ENCODE results near the gene TBXAS1. TPM values are rescaled to one million over a fixed set of nuclear protein-coding genes. Genes with fewer than 3 reads are reported as not detected.

The TBXAS1 gene
- total RNA-seq, 1 experiment from 2014 or later: 2.3 TPM

DNA sequence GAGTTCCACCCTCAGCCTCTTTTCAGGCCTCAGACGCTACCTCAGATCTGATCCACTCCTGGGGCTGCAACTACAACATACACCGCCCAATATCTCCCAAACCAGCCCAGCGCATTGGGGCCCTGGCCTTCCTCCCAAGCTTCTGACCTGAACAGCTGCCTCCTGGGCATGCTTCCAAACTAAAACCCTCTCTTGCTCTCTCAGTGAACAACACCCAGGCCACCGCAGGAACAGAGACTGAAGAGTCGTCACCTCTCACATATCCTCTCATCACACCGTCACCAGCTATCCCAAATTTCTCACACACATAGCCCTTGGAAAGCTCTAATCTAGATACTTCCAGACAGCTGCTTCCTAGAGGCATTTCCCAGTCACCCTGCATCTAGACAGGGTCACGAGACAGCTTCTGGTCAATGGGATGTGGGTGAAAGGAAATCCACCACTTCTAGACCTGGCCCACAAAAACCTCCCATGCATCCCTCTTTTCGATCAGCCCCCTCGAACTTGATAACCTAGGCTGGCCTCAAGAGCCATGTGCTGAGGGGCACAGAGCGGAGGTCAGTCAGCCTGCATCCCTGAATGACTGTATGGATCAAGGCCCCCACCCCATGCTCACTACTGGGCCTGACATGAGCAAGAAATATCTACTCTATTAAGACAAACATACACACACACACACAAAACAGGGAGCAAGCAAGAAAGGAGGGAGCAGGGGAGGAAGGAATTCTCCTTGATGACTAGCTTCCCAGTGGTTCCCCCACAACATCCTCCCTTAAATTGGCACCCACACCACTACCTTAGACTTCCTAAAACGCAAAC, 231.9 kb downstream of the TBXAS1 start:
- Mint-ChIP-seq H3K4me1 (peaks cover 10% of the 10 kb centered on the region; the same call in 1 of the 2 replicates), H3K36me3 (no peaks in the 10 kb centered on the region; the same call in 1 of the 2 replicates), H3K27ac (no peak overlapping the region), H3K9me3 (peaks cover 5% of the 10 kb centered on the region), H3K4me3 (peak overlapping the region; percentile 71), H3K27me3 (ENCODE audit: low read depth) (peaks cover 39% of the 10 kb centered on the region)
- CTCF ChIA-PET: no interaction called here
- ATAC-seq (no peak), DNase-seq (ENCODE audit: low spot score) (no peak)
- POLR2A ChIA-PET: no interaction called here
- TF ChIP-seq MYBL2 (CRISPR knock-in tag; IDR thresholded peaks at IDR 0.05): no peak
- TF ChIP-seq, protein P1, sequence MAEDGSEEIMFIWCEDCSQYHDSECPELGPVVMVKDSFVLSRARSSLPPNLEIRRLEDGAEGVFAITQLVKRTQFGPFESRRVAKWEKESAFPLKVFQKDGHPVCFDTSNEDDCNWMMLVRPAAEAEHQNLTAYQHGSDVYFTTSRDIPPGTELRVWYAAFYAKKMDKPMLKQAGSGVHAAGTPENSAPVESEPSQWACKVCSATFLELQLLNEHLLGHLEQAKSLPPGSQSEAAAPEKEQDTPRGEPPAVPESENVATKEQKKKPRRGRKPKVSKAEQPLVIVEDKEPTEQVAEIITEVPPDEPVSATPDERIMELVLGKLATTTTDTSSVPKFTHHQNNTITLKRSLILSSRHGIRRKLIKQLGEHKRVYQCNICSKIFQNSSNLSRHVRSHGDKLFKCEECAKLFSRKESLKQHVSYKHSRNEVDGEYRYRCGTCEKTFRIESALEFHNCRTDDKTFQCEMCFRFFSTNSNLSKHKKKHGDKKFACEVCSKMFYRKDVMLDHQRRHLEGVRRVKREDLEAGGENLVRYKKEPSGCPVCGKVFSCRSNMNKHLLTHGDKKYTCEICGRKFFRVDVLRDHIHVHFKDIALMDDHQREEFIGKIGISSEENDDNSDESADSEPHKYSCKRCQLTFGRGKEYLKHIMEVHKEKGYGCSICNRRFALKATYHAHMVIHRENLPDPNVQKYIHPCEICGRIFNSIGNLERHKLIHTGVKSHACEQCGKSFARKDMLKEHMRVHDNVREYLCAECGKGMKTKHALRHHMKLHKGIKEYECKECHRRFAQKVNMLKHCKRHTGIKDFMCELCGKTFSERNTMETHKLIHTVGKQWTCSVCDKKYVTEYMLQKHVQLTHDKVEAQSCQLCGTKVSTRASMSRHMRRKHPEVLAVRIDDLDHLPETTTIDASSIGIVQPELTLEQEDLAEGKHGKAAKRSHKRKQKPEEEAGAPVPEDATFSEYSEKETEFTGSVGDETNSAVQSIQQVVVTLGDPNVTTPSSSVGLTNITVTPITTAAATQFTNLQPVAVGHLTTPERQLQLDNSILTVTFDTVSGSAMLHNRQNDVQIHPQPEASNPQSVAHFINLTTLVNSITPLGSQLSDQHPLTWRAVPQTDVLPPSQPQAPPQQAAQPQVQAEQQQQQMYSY (CRISPR knock-in tag; IDR thresholded peaks at IDR 0.05): no peak
- TF ChIP-seq, protein P2, sequence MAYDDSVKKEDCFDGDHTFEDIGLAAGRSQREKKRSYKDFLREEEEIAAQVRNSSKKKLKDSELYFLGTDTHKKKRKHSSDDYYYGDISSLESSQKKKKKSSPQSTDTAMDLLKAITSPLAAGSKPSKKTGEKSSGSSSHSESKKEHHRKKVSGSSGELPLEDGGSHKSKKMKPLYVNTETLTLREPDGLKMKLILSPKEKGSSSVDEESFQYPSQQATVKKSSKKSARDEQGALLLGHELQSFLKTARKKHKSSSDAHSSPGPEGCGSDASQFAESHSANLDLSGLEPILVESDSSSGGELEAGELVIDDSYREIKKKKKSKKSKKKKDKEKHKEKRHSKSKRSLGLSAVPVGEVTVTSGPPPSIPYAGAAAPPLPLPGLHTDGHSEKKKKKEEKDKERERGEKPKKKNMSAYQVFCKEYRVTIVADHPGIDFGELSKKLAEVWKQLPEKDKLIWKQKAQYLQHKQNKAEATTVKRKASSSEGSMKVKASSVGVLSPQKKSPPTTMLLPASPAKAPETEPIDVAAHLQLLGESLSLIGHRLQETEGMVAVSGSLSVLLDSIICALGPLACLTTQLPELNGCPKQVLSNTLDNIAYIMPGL (CRISPR knock-in tag; IDR thresholded peaks at IDR 0.05): no peak
- TF ChIP-seq, protein P3, sequence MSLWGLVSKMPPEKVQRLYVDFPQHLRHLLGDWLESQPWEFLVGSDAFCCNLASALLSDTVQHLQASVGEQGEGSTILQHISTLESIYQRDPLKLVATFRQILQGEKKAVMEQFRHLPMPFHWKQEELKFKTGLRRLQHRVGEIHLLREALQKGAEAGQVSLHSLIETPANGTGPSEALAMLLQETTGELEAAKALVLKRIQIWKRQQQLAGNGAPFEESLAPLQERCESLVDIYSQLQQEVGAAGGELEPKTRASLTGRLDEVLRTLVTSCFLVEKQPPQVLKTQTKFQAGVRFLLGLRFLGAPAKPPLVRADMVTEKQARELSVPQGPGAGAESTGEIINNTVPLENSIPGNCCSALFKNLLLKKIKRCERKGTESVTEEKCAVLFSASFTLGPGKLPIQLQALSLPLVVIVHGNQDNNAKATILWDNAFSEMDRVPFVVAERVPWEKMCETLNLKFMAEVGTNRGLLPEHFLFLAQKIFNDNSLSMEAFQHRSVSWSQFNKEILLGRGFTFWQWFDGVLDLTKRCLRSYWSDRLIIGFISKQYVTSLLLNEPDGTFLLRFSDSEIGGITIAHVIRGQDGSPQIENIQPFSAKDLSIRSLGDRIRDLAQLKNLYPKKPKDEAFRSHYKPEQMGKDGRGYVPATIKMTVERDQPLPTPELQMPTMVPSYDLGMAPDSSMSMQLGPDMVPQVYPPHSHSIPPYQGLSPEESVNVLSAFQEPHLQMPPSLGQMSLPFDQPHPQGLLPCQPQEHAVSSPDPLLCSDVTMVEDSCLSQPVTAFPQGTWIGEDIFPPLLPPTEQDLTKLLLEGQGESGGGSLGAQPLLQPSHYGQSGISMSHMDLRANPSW (CRISPR knock-in tag; conservative IDR thresholded peaks at IDR 0.05; ENCODE audit: low read depth): no peak
- TF ChIP-seq, protein P4, sequence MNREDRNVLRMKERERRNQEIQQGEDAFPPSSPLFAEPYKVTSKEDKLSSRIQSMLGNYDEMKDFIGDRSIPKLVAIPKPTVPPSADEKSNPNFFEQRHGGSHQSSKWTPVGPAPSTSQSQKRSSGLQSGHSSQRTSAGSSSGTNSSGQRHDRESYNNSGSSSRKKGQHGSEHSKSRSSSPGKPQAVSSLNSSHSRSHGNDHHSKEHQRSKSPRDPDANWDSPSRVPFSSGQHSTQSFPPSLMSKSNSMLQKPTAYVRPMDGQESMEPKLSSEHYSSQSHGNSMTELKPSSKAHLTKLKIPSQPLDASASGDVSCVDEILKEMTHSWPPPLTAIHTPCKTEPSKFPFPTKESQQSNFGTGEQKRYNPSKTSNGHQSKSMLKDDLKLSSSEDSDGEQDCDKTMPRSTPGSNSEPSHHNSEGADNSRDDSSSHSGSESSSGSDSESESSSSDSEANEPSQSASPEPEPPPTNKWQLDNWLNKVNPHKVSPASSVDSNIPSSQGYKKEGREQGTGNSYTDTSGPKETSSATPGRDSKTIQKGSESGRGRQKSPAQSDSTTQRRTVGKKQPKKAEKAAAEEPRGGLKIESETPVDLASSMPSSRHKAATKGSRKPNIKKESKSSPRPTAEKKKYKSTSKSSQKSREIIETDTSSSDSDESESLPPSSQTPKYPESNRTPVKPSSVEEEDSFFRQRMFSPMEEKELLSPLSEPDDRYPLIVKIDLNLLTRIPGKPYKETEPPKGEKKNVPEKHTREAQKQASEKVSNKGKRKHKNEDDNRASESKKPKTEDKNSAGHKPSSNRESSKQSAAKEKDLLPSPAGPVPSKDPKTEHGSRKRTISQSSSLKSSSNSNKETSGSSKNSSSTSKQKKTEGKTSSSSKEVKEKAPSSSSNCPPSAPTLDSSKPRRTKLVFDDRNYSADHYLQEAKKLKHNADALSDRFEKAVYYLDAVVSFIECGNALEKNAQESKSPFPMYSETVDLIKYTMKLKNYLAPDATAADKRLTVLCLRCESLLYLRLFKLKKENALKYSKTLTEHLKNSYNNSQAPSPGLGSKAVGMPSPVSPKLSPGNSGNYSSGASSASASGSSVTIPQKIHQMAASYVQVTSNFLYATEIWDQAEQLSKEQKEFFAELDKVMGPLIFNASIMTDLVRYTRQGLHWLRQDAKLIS (CRISPR knock-in tag; IDR thresholded peaks at IDR 0.05; ENCODE audit: borderline replicate concordance): no peak
- no peak for TF ChIP-seq SOX15 (CRISPR knock-in tag; IDR thresholded peaks at IDR 0.05)
- no peak for TF ChIP-seq ZNF423 (CRISPR knock-in tag; IDR thresholded peaks at IDR 0.05)
- no peak for TF ChIP-seq NR1H2 (CRISPR knock-in tag; IDR thresholded peaks at IDR 0.05)

DNA sequence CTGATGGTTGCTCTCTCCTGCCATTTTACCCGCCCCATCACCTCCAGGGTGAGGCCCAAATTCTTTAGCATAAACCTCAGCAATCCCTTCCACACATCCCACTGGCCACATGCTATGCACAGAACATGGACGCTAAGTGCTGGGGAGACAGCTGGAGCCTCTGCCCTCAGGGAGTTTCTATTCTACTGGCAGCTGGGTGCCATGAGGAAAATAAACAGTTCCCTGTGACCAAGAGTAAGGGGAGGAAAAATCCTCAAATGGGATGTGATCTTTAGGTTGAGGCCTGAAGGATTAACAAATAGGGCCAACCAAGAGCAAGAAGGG, 232.5 kb downstream of the TBXAS1 start:
- Mint-ChIP-seq H3K36me3 (peaks cover 5% of the 10 kb centered on the region), H3K27ac (no peak overlapping the region), H3K4me3 (peak overlapping the region; percentile 71), H3K4me1 (peaks cover 10% of the 10 kb centered on the region; the same call in 1 of the 2 replicates), H3K27me3 (ENCODE audit: low read depth) (peaks cover 40% of the 10 kb centered on the region), H3K9me3 (peaks cover 10% of the 10 kb centered on the region)
- CTCF ChIA-PET: interaction anchor here (0.7 kb wide), 1 partner anchor 578 kb away, joined by 3 read pairs; no protein-coding TSS in a partner anchor
- POLR2A ChIA-PET: no interaction called here
- no peak for DNase-seq (ENCODE audit: low spot score)
- ATAC-seq: no peak
- TF ChIP-seq NFYB (CRISPR knock-in tag; conservative IDR thresholded peaks at IDR 0.05; ENCODE audit: low read depth) (no peak), MXD4 (CRISPR knock-in tag; IDR thresholded peaks at IDR 0.05; ENCODE audit: borderline replicate concordance) (no peak), ZBTB21 (CRISPR knock-in tag; IDR thresholded peaks at IDR 0.05; ENCODE audit: borderline replicate concordance) (no peak), ZNF671 (CRISPR knock-in tag; IDR thresholded peaks at IDR 0.05) (no peak), ESRRA (CRISPR knock-in tag; IDR thresholded peaks at IDR 0.05; ENCODE audit: borderline replicate concordance) (no peak), SOX15 (CRISPR knock-in tag; IDR thresholded peaks at IDR 0.05) (no peak), NFE2L1 (CRISPR knock-in tag; IDR thresholded peaks at IDR 0.05) (no peak), ZNF232 (CRISPR knock-in tag; IDR thresholded peaks at IDR 0.05) (no peak), GRHL2 (CRISPR knock-in tag; IDR thresholded peaks at IDR 0.05; ENCODE audit: insufficient replicate concordance, severe bottlenecking) (no peak), JAZF1 (CRISPR knock-in tag; IDR thresholded peaks at IDR 0.05) (no peak)
- TF ChIP-seq, protein P5, sequence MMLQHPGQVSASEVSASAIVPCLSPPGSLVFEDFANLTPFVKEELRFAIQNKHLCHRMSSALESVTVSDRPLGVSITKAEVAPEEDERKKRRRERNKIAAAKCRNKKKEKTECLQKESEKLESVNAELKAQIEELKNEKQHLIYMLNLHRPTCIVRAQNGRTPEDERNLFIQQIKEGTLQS (CRISPR knock-in tag; conservative IDR thresholded peaks at IDR 0.05): no peak
- TF ChIP-seq, protein P6, sequence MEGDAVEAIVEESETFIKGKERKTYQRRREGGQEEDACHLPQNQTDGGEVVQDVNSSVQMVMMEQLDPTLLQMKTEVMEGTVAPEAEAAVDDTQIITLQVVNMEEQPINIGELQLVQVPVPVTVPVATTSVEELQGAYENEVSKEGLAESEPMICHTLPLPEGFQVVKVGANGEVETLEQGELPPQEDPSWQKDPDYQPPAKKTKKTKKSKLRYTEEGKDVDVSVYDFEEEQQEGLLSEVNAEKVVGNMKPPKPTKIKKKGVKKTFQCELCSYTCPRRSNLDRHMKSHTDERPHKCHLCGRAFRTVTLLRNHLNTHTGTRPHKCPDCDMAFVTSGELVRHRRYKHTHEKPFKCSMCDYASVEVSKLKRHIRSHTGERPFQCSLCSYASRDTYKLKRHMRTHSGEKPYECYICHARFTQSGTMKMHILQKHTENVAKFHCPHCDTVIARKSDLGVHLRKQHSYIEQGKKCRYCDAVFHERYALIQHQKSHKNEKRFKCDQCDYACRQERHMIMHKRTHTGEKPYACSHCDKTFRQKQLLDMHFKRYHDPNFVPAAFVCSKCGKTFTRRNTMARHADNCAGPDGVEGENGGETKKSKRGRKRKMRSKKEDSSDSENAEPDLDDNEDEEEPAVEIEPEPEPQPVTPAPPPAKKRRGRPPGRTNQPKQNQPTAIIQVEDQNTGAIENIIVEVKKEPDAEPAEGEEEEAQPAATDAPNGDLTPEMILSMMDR (IDR thresholded peaks at IDR 0.05): no peak

Data from WTC11 (cell line).